ENCODE measurements around the gene MAP7D1. TPM values are rescaled to one million over a fixed set of nuclear protein-coding genes. Genes with fewer than 3 reads are reported as not detected.
"Not testable (repeated sequence)": the region's sequence is repeated elsewhere in the genome, so short reads cannot be mapped to it uniquely, and the experiment has no call there.

The MAP7D1 gene
- total RNA-seq, 1 donor from 2014 or later: 183 TPM

GRCh38 chr1:36156329-36157114 is 562 bp downstream of the MAP7D1 start:
- H3K27me3 ChIP-seq (ENCODE audit: control insufficient read depth, insufficient read depth, low read length): no peaks in the 10 kb centered on the region
- DNase-seq (ENCODE audit: low read depth): no peak
- H3K4me3 ChIP-seq (ENCODE audit: low read depth, low read length): peak overlapping the region; percentile 84
- TF ChIP-seq, protein P1, sequence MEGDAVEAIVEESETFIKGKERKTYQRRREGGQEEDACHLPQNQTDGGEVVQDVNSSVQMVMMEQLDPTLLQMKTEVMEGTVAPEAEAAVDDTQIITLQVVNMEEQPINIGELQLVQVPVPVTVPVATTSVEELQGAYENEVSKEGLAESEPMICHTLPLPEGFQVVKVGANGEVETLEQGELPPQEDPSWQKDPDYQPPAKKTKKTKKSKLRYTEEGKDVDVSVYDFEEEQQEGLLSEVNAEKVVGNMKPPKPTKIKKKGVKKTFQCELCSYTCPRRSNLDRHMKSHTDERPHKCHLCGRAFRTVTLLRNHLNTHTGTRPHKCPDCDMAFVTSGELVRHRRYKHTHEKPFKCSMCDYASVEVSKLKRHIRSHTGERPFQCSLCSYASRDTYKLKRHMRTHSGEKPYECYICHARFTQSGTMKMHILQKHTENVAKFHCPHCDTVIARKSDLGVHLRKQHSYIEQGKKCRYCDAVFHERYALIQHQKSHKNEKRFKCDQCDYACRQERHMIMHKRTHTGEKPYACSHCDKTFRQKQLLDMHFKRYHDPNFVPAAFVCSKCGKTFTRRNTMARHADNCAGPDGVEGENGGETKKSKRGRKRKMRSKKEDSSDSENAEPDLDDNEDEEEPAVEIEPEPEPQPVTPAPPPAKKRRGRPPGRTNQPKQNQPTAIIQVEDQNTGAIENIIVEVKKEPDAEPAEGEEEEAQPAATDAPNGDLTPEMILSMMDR (IDR thresholded peaks at IDR 0.05; ENCODE audit: insufficient read depth, low read length, poor library complexity, severe bottlenecking): no peak
- peaks cover 2% of the 10 kb centered on the region for H3K36me3 ChIP-seq (ENCODE audit: control insufficient read depth, insufficient read depth, low read length)

DNA sequence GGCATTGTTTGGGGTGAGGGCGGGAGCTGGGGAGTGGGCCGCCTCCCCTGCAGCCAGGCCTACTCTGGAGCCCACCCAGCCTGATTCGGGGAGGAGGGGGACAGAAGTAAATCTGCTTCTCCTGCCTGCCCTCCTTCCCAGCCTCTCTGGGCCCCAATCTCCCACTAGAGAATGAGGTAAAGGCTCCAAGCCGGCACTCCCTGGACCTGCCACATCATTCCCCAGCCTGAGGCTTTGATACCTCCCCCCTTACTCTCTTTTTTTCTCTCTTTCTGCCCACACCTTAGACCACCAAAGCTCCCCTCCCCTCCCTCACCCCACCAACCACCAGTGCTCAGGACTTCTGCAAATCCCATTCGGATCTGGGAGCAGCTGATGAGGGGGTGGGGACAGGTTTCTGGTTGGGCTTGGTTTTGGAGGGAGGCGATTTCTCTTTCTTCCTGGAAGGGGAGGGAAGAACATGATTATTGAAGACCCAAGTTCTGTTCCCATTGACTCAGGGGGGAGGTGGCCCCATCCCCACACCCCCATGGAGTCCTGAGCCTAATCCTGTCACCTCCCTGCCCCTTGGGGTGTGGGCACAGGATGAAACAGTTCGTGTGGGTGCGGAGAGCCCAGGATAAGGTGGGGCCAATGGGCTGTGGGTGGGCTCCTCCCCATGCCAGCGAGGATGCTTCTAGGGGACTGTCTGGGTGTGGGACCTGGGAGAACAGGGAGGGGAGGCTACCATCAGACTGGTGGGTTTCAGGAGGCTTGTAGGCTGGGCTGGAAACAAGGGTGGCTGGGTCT is 1.3 kb downstream of the MAP7D1 start:
- Histone ChIP-seq H3K4me3 (ENCODE audit: low read depth, low read length) (peak overlapping the region; percentile 84), H3K36me3 (ENCODE audit: control insufficient read depth, insufficient read depth, low read length) (peaks cover 2% of the 10 kb centered on the region), H3K27me3 (ENCODE audit: control insufficient read depth, insufficient read depth, low read length) (no peaks in the 10 kb centered on the region)
- no peak for DNase-seq (ENCODE audit: low read depth)
- TF ChIP-seq, protein P1 (IDR thresholded peaks at IDR 0.05; ENCODE audit: insufficient read depth, low read length, poor library complexity, severe bottlenecking): no peak

GRCh38 chr1:36157973-36158826 is 2.2 kb downstream of the MAP7D1 start:
- H3K4me3 ChIP-seq (ENCODE audit: low read depth, low read length): peak overlapping the region; percentile 84
- H3K27me3 ChIP-seq (ENCODE audit: control insufficient read depth, insufficient read depth, low read length): no peaks in the 10 kb centered on the region
- H3K36me3 ChIP-seq (ENCODE audit: control insufficient read depth, insufficient read depth, low read length): peaks cover 2% of the 10 kb centered on the region
- DNase-seq (ENCODE audit: low read depth): no peak
- TF ChIP-seq, protein P1 (IDR thresholded peaks at IDR 0.05; ENCODE audit: insufficient read depth, low read length, poor library complexity, severe bottlenecking): no peak

DNA sequence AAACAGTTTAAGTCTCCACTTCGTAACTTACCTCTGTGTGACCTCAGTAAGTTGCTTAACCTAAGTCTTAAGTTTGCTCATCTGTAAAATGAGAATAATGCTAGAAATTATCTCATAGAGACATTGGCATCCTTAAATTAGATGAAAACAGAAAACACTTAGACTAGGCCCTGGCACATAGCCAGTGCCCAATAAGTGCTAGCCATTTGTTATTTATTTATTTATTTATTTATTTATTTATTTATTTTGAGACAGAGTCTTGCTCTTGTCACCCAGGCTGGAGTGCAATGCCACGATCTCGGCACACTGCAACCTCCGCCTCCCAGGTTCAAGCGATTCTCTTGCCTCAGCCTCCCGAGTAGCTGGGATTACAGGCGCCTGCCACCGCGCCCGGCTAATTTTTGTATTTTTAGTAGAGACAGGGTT is 2.9 kb downstream of the MAP7D1 start:
- DNase-seq (ENCODE audit: low read depth); H3K27me3 ChIP-seq (ENCODE audit: control insufficient read depth, insufficient read depth, low read length); H3K36me3 ChIP-seq (ENCODE audit: control insufficient read depth, insufficient read depth, low read length); H3K4me3 ChIP-seq (ENCODE audit: low read depth, low read length): not testable (repeated sequence)

GRCh38 chr1:36159614-36160387 is 3.8 kb downstream of the MAP7D1 start:
- TF ChIP-seq, protein P1 (IDR thresholded peaks at IDR 0.05; ENCODE audit: insufficient read depth, low read length, poor library complexity, severe bottlenecking): no peak
- H3K4me3 ChIP-seq (ENCODE audit: low read depth, low read length): no peak overlapping the region
- no peaks in the 10 kb centered on the region for H3K27me3 ChIP-seq (ENCODE audit: control insufficient read depth, insufficient read depth, low read length)
- no peak for DNase-seq (ENCODE audit: low read depth)
- H3K36me3 ChIP-seq (ENCODE audit: control insufficient read depth, insufficient read depth, low read length): peaks cover 2% of the 10 kb centered on the region

Measured in kidney epithelial cell (primary cell).